Pancreas (tissue), 10 donors: ENCODE data around the gene ZBTB40. TPM values are rescaled to one million over a fixed set of nuclear protein-coding genes. Genes with fewer than 3 reads are reported as not detected.

Experiments
- ATAC-seq, 4 donors: fragments of 200-7000 bp; cut with Tn5 transposase; one replicate each; pipeline versions ENCODE4 v1.8.0 to v1.9.1; 2020; ENCODE audit warnings: mild to moderate bottlenecking in 4 of 4, moderate library complexity in 4 of 4
- DNase-seq, 6 donors: peaks; one replicate each; pipeline ENCODE4 v3.0.0-alpha.2; 2020
- FAIRE-seq: peaks from 2 replicates; lab custom pipeline; 2012; peaks lifted over from hg19 to GRCh38; lab: Jason Lieb, UNC
- H3K27ac ChIP-seq, 4 donors: fragments of 200-600 bp; sonication (generic); 1 replicate in 3 of 4; 2 replicates in 1 of 4; pipeline versions ENCODE4 v1.5.0 to v1.8.0; 2020
- H3K27me3 ChIP-seq, 4 donors: fragments of 200-600 bp; one replicate each; pipeline ENCODE4 v1.8.0; 2021
- H3K36me3 ChIP-seq, 3 donors: fragments of 200-600 bp; sonication (generic) in 1 of 3; one replicate each; pipeline versions ENCODE4 v1.5.0 to v1.8.0; 2020 to 2021
- H3K4me1 ChIP-seq, 3 donors: fragments of 200-600 bp; one replicate each; pipeline ENCODE4 v1.8.0; 2021
- H3K4me3 ChIP-seq, 4 donors: fragments of 200-600 bp; sonication (generic) in 2 of 4; one replicate each; pipeline versions ENCODE4 v1.5.0 to v1.8.0; 2020 to 2021
- H3K9me3 ChIP-seq, 4 donors: fragments of 200-600 bp; one replicate each; pipeline ENCODE4 v1.8.0; 2021
- whole genome bisulfite sequencing, 2 donors: extraction: QIAGEN DNeasy Blood & Tissue Kit; methylation state at CpG; one replicate each; pipeline ENCODE4 v1.1.7; 2013; 5-methylcytosine and 5-hydroxymethylcytosine counted together
- intact Hi-C, 3 donors: fragments of 100-400 bp; cut with DNase I; formaldehyde crosslinking; loops; one replicate each; pipeline versions ENCODE4 v1.11.1 to v1.14.2; 2022
- polyA plus RNA-seq, 2 donors: library from polyadenylated mRNA; stranded (reverse); fragments of 200-250 nt; gene quantifications; one replicate each; pipeline ENCODE4 v1.2.3, GENCODE V29; 2013
- total RNA-seq, 6 donors: library from RNA; stranded (reverse); fragmentation: NEBNext Ultra II Directional in 4 of 6; extraction: Animal tissue kit (Norgen Biotek cat#: 25700) in 4 of 6; gene quantifications; one replicate each; pipeline versions ENCODE4 v1.2.1 to v1.2.4, GENCODE V29; 2021 to 2023
- TF ChIP-seq, protein P1 (sequence below), 4 donors: fragments of 200-600 bp; sonication (generic) in 3 of 4; IDR thresholded peaks; one replicate each; pipeline versions ENCODE4 v1.5.0 to v1.8.0; 2021; ENCODE audit warnings: antibody characterized with exemption in 4 of 4
- donor health status: healthy with polysubstance abuse.
- donor health status: DM: no; HTN: no; CAD: no; lungs with moderate emphysema.
- donor health status: DM: no; HTN: no; CAD: no.
- donor health status: control.
- donor health status: control.
- donor health status: Bipolar disorder and iron deficiency.
- donor health status: DM: yes; HTN: yes; CAD: no.
- donor health status: DM: no; HTN: no; CAD: no.
- donor health status: DM: no; HTN: no; CAD: no.
- donor health status: DM: yes; HTN: yes; CAD: no.

Gene ZBTB40
- total and polyA plus RNA-seq, 8 donors, result 6.2 to 16.0 (median 9.4) TPM

DNA sequence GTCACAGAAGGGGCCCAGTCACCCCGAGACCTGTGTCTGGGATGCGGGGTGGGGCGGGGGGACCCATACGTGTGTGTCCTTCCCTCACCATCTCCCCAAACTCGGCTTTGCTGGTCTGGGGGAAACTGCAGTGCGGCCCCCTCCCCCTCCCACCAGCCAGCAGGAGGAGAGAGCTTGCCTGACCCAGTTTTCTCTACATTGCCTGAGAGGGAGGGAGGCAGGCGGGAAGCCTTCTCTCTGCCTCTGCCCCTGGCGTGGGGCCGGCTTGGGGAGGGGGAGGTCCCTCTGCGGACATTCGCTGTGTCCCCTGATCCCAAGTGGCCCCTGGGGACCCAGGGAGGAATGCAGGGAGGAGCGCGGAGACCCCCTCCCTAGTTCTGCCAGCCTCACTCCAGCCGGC lies 115.5 kb downstream of the ZBTB40 start:
- Histone ChIP-seq H3K27ac (no peak overlapping the region), H3K9me3 (no peaks in the 10 kb centered on the region), H3K4me3 (no peak overlapping the region), H3K36me3 (no peaks in the 10 kb centered on the region), H3K4me1 (no peaks in the 10 kb centered on the region), H3K27me3 (no peaks in the 10 kb centered on the region)
- ATAC-seq, result no peak
- intact Hi-C loops, result no loop called here
- peak in 1 of 6 donors; percentile 36 for DNase-seq
- WGBS, 2 donors, result 64 to 72% methylated on average over 14 of the region's 14 CpGs
- no peak for FAIRE-seq
- TF ChIP-seq, protein P1, sequence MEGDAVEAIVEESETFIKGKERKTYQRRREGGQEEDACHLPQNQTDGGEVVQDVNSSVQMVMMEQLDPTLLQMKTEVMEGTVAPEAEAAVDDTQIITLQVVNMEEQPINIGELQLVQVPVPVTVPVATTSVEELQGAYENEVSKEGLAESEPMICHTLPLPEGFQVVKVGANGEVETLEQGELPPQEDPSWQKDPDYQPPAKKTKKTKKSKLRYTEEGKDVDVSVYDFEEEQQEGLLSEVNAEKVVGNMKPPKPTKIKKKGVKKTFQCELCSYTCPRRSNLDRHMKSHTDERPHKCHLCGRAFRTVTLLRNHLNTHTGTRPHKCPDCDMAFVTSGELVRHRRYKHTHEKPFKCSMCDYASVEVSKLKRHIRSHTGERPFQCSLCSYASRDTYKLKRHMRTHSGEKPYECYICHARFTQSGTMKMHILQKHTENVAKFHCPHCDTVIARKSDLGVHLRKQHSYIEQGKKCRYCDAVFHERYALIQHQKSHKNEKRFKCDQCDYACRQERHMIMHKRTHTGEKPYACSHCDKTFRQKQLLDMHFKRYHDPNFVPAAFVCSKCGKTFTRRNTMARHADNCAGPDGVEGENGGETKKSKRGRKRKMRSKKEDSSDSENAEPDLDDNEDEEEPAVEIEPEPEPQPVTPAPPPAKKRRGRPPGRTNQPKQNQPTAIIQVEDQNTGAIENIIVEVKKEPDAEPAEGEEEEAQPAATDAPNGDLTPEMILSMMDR (IDR thresholded peaks at IDR 0.05), result no peak

DNA sequence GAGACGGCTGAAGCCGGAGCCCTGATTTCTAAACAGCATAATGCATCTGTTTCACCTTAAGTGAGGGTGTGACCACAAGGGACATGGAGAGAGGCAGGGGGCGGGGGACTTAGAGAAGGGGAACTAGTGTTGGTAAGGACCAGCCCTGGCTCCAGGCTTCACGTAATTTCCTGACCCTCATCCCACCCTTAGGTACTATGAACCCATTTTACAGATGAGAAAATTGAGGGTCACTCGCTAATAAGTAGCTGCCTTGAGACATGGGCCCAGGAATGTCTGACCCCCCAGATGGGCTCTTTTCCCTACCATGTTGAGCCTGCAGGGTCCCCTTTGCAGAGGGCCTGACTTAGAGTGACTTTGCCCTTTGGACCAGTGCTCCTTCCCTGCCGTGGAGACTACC lies 116.3 kb downstream of the ZBTB40 start:
- Histone ChIP-seq H3K36me3 (no peaks in the 10 kb centered on the region), H3K9me3 (no peaks in the 10 kb centered on the region), H3K4me3 (no peak overlapping the region), H3K27ac (no peak overlapping the region), H3K4me1 (no peaks in the 10 kb centered on the region), H3K27me3 (no peaks in the 10 kb centered on the region)
- intact Hi-C loops, result no loop called here
- TF ChIP-seq, protein P1 (IDR thresholded peaks at IDR 0.05), result no peak
- no peak for DNase-seq
- 73 to 81% methylated on average over 6 of the region's 6 CpGs for WGBS, 2 donors
- ATAC-seq, result no peak
- FAIRE-seq, result no peak

DNA sequence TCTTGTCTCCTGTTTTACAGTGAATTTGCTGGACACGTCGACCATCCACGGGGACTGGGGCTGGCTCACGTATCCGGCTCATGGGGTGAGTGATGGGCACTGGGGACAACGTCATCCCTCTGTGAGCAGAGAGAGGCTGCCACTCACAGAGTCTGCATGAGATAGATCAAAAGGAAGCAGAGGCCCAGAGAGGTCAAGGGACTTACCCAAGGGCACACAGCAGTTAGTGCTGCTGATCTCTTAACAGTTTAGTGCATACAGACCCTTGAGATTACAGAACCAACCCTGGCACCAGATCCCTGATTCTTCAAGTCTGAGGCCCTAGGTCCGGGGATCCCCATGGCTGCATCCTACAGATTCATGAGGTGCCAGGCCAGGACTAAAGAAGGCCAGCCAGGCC lies 117.6 kb downstream of the ZBTB40 start:
- DNase-seq (peak in 1 of 6 donors; percentile 29), FAIRE-seq (no peak), ATAC-seq (no peak)
- Histone ChIP-seq H3K27me3 (no peaks in the 10 kb centered on the region), H3K36me3 (no peaks in the 10 kb centered on the region), H3K4me3 (no peak overlapping the region), H3K27ac (no peak overlapping the region), H3K9me3 (no peaks in the 10 kb centered on the region), H3K4me1 (no peaks in the 10 kb centered on the region)
- WGBS, 2 donors, result 89 to 92% methylated on average over 7 of the region's 7 CpGs
- intact Hi-C loops, result no loop called here
- TF ChIP-seq, protein P1 (IDR thresholded peaks at IDR 0.05), result no peak

DNA sequence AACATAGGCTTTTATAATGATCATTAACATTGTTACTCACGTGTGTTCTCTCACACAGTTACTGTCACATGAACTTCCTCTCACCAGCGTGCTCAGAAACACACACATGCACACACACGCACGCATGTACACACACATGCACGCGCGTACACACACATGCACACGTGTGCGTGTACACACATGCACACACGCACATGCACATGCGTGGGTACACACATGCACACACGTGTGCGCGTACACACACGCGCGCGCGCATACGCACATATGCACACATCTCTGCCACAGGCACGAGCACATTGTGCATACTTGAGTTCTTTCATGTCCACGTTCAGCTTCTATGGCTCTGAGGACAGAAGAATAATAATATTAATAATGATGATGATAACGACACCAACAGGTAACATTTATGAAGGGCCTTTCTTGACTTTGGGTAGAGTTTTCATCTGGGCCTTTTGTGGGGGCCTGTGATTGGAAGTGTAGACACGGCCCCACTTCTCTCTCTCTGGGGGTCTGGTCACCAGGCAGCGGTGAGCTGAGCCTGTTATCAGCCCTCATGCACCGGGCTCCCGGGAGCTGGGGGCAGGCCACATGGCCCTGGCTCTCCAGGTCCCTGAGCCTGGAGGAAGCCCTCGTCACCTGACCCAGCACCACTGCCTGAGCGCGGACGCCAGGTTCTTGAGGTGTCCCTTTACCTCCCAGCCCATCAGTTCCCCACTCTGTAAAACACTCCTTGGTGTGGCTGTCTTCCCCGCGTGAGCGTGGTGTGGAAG lies 118.7 kb downstream of the ZBTB40 start:
- Histone ChIP-seq H3K27ac (no peak overlapping the region), H3K36me3 (no peaks in the 10 kb centered on the region), H3K4me1 (no peaks in the 10 kb centered on the region), H3K4me3 (no peak overlapping the region), H3K27me3 (no peaks in the 10 kb centered on the region), H3K9me3 (no peaks in the 10 kb centered on the region)
- DNase-seq (no peak), ATAC-seq (no peak), FAIRE-seq (no peak)
- 88 to 92% methylated on average over 34 of the region's 34 CpGs for WGBS, 2 donors
- TF ChIP-seq, protein P1 (IDR thresholded peaks at IDR 0.05), result no peak
- intact Hi-C loops, result no loop called here

DNA sequence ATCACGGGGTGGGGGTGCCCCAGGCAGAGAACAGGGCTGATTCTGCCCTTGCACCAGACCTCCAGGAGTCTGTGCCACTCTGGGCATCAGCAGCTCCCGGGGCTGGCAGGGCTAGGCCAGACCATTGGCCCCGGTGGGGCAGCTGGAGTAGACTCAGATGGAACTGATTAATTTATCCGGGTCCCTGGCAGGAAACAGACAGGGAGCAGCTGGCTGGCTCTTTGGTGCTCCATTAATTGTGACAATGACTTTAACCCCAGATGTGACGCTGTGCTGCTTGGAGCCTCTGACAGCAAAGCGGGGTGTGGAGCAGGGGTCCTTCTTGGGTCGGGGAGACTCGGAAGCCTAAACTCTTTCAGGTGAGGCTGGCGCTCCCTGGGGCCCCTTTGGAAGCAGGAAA lies 121.2 kb downstream of the ZBTB40 start:
- H3K4me3 ChIP-seq, result no peak overlapping the region
- TF ChIP-seq, protein P1 (IDR thresholded peaks at IDR 0.05), result no peak
- 71 to 75% methylated on average over 9 of the region's 9 CpGs for WGBS, 2 donors
- no peak for ATAC-seq
- intact Hi-C loops, result no loop called here
- H3K4me1 ChIP-seq, result no peaks in the 10 kb centered on the region
- no peaks in the 10 kb centered on the region for H3K27me3 ChIP-seq
- no peak overlapping the region for H3K27ac ChIP-seq
- DNase-seq, result no peak
- FAIRE-seq, result no peak
- H3K9me3 ChIP-seq, result no peaks in the 10 kb centered on the region
- no peaks in the 10 kb centered on the region for H3K36me3 ChIP-seq
